Activated B cell treated with CpG ODN at 0.5 μM for 24 hours (primary cell): ENCODE measurements around the gene ST6GALNAC3. TPM values are rescaled to one million over a fixed set of nuclear protein-coding genes. Genes with fewer than 3 reads are reported as not detected.

ENCODE experiments used
- ATAC-seq: fragments of 200-7000 bp; cut with Tn5 transposase; one replicate; pipeline ENCODE4 v1.10.0; 2021; ENCODE audit warnings: low read depth, mild to moderate bottlenecking, moderate library complexity
- CTCF ChIA-PET: fragments of 350-600 bp; sonication (Branson Sonifier 250); formaldehyde crosslinking; loops from one replicate; lab custom pipeline; 2021; ENCODE audit warnings: antibody characterized with exemption; lab: Charles Lee
- POLR2A ChIA-PET: fragments of 350-600 bp; sonication (Branson Sonifier 250); formaldehyde crosslinking; loops from one replicate; lab custom pipeline; 2021; ENCODE audit warnings: antibody characterized with exemption; lab: Charles Lee
- DNase-seq: peaks from one replicate; pipeline ENCODE4 v3.0.0; 2022
- H3K27ac Mint-ChIP-seq: one replicate; pipeline ENCODE4 v1.8.0; 2020; ENCODE audit warnings: mixed read lengths
- H3K27me3 Mint-ChIP-seq: one replicate; pipeline ENCODE4 v1.8.0; 2021; ENCODE audit warnings: mixed read lengths
- H3K36me3 Mint-ChIP-seq: one replicate; pipeline ENCODE4 v1.8.0; 2021; ENCODE audit warnings: low read depth, mixed read lengths
- H3K4me1 Mint-ChIP-seq: one replicate; pipeline ENCODE4 v1.8.0; 2021; ENCODE audit warnings: mixed read lengths
- H3K4me3 Mint-ChIP-seq: one replicate; pipeline ENCODE4 v1.8.0; 2020; ENCODE audit warnings: mild to moderate bottlenecking, mixed read lengths
- H3K9me3 Mint-ChIP-seq: one replicate; pipeline ENCODE4 v1.8.0; 2020; ENCODE audit warnings: mixed read lengths
- CTCF ChIP-seq: fragments of 200-600 bp; IDR thresholded peaks from one replicate; pipeline ENCODE4 v1.8.0; 2022; ENCODE audit warnings: antibody characterized with exemption, mild to moderate bottlenecking
- intact Hi-C: fragments of 100-400 bp; cut with micrococcal nuclease; formaldehyde crosslinking; loops from one replicate; pipeline ENCODE4 v1.15.1; 2024
- total RNA-seq: library from RNA; stranded (reverse); gene quantifications from 2 replicates; pipeline ENCODE4 v1.2.3, GENCODE V29; 2022

Gene ST6GALNAC3
- total RNA-seq, 1 donor from 2014 or later = 12.6 TPM

- intact Hi-C loops = no loop called here
- Mint-ChIP-seq H3K36me3 (no peaks in the 10 kb centered on the region), H3K4me3 (no peak overlapping the region), H3K9me3 (no peaks in the 10 kb centered on the region), H3K4me1 (no peaks in the 10 kb centered on the region), H3K27ac (no peak overlapping the region), H3K27me3 (no peaks in the 10 kb centered on the region)
- TF ChIP-seq CTCF = no peak
- ATAC-seq (no peak), DNase-seq (no peak)
- ChIA-PET POLR2A (no interaction called here), CTCF (no interaction called here)
These were observed 512.7 kb downstream of the ST6GALNAC3 start for GRCh38 chr1:76587212-76587611.

GRCh38 chr1:76591461-76591860 is 516.9 kb downstream of the ST6GALNAC3 start:
- Mint-ChIP-seq H3K36me3 (no peaks in the 10 kb centered on the region), H3K27me3 (no peaks in the 10 kb centered on the region), H3K4me1 (no peaks in the 10 kb centered on the region), H3K27ac (no peak overlapping the region), H3K4me3 (no peak overlapping the region), H3K9me3 (peaks cover 4% of the 10 kb centered on the region)
- POLR2A ChIA-PET = no interaction called here
- intact Hi-C loops = no loop called here
- no peak for TF ChIP-seq CTCF
- CTCF ChIA-PET = no interaction called here
- ATAC-seq = no peak
- no peak for DNase-seq

- TF ChIP-seq CTCF = no peak
- POLR2A ChIA-PET = no interaction called here
- Mint-ChIP-seq H3K27me3 (no peaks in the 10 kb centered on the region), H3K27ac (no peak overlapping the region), H3K4me1 (no peaks in the 10 kb centered on the region), H3K9me3 (peaks cover 4% of the 10 kb centered on the region), H3K36me3 (no peaks in the 10 kb centered on the region), H3K4me3 (no peak overlapping the region)
- no peak for DNase-seq
- no peak for ATAC-seq
- intact Hi-C loops = no loop called here
- CTCF ChIA-PET = no interaction called here
These were observed 517.4 kb downstream of the ST6GALNAC3 start for GRCh38 chr1:76591963-76592362.

GRCh38 chr1:76593141-76593540 is 518.6 kb downstream of the ST6GALNAC3 start:
- no peaks in the 10 kb centered on the region for H3K4me1 Mint-ChIP-seq
- H3K36me3 Mint-ChIP-seq = no peaks in the 10 kb centered on the region
- TF ChIP-seq CTCF = no peak
- no peak overlapping the region for H3K27ac Mint-ChIP-seq
- H3K9me3 Mint-ChIP-seq = peaks cover 8% of the 10 kb centered on the region
- DNase-seq = no peak
- no peaks in the 10 kb centered on the region for H3K27me3 Mint-ChIP-seq
- ATAC-seq = no peak
- POLR2A ChIA-PET = no interaction called here
- CTCF ChIA-PET = no interaction called here
- H3K4me3 Mint-ChIP-seq = no peak overlapping the region
- intact Hi-C loops = no loop called here

- H3K4me3 Mint-ChIP-seq = no peak overlapping the region
- DNase-seq = no peak
- POLR2A ChIA-PET = no interaction called here
- no peak for ATAC-seq
- H3K4me1 Mint-ChIP-seq = no peaks in the 10 kb centered on the region
- H3K27me3 Mint-ChIP-seq = no peaks in the 10 kb centered on the region
- no peaks in the 10 kb centered on the region for H3K36me3 Mint-ChIP-seq
- intact Hi-C loops = no loop called here
- peaks cover 11% of the 10 kb centered on the region for H3K9me3 Mint-ChIP-seq
- no peak for TF ChIP-seq CTCF
- CTCF ChIA-PET = no interaction called here
- H3K27ac Mint-ChIP-seq = no peak overlapping the region
These were observed 519.1 kb downstream of the ST6GALNAC3 start for GRCh38 chr1:76593618-76594017.
